ENCODE results near the gene FPR2. TPM values are rescaled to one million over a fixed set of nuclear protein-coding genes. Genes with fewer than 3 reads are reported as not detected.

Gene FPR2
- total and polyA plus RNA-seq, 2 donors (not counting 1 experiment from before 2014, with no cell fraction given) = not detected

DNA sequence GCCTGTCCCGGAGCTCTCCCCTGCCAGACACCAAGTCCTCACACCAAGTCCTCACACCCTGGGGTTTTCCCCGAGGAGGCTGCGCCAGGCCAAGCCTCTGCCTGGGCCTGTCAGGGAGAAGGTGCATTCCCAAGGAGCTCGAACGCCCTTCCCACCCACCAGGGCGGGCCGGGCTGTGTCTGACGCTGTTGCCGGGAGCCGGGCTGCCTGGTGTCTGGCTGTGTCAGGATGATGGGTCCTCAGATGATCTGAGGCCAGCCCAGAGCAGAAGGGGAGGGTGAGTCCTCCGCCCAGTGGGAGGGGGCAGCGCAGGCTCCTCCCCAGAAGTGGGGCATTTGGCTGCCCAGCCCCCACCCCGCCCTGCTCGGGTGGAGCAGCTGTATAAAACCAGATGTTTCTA lies 34.9 kb upstream of the FPR2 start:
- Histone ChIP-seq H2AFZ (ENCODE audit: insufficient read depth, low read depth, low read length, poor library complexity, severe bottlenecking) (no peak overlapping the region), H3K27me3 (replicated peaks in 1 of 4; ENCODE audit: control extremely low read depth in 1 of 4, control insufficient read depth in 3 of 4, insufficient read depth in 4 of 4, low read length in 3 of 4) (peaks cover 0 to 54% (median 10%) of the 10 kb centered on the region in 4 experiments), H3K9ac (ENCODE audit: low read length) (no peak overlapping the region), H3K4me1 (ENCODE audit: control insufficient read depth in 2 of 2, insufficient read depth in 2 of 2, low read length in 2 of 2) (peaks cover 0 to 3% of the 10 kb centered on the region in 2 donors), H4K20me1 (ENCODE audit: control insufficient read depth, insufficient read depth, low read length, poor library complexity, severe bottlenecking) (no peaks in the 10 kb centered on the region), H3K79me2 (ENCODE audit: control insufficient read depth, insufficient read depth, low read length) (no peaks in the 10 kb centered on the region), H3K4me2 (replicated peaks; ENCODE audit: low read depth, low read length, poor library complexity, severe bottlenecking) (no peak overlapping the region), H3K36me3 (replicated peaks in 1 of 2; ENCODE audit: control extremely low read depth in 1 of 2, control insufficient read depth in 1 of 2, extremely low read depth in 1 of 2, insufficient read depth in 2 of 2, low read length in 1 of 2) (no peaks in the 10 kb centered on the region), H3K9me3 (ENCODE audit: control extremely low read depth in 1 of 3, control insufficient read depth in 2 of 3, insufficient read depth in 1 of 3, low read length in 2 of 3) (peaks cover 0 to 47% (median 7%) of the 10 kb centered on the region in 3 donors), H3K4me3 (ENCODE audit: control extremely low read depth in 1 of 5, extremely low read depth in 1 of 5, insufficient read depth in 1 of 5, low read depth in 2 of 5, low read length in 4 of 5) (no peak overlapping the region), H3K27ac (ENCODE audit: low read length in 2 of 2) (no peak overlapping the region)
- intact Hi-C loops (cut with micrococcal nuclease) = no loop called here
- Mint-ChIP-seq H3K27ac (no peak overlapping the region), H3K9me3 (ENCODE audit: insufficient read depth) (peaks cover 6% of the 10 kb centered on the region), H3K27me3 (peaks cover 43% of the 10 kb centered on the region), H3K4me3 (no peak overlapping the region), H3K4me1 (peaks cover 8% of the 10 kb centered on the region)
- no peak for ATAC-seq (ENCODE audit: low read depth)
- TF ChIP-seq, protein P1, sequence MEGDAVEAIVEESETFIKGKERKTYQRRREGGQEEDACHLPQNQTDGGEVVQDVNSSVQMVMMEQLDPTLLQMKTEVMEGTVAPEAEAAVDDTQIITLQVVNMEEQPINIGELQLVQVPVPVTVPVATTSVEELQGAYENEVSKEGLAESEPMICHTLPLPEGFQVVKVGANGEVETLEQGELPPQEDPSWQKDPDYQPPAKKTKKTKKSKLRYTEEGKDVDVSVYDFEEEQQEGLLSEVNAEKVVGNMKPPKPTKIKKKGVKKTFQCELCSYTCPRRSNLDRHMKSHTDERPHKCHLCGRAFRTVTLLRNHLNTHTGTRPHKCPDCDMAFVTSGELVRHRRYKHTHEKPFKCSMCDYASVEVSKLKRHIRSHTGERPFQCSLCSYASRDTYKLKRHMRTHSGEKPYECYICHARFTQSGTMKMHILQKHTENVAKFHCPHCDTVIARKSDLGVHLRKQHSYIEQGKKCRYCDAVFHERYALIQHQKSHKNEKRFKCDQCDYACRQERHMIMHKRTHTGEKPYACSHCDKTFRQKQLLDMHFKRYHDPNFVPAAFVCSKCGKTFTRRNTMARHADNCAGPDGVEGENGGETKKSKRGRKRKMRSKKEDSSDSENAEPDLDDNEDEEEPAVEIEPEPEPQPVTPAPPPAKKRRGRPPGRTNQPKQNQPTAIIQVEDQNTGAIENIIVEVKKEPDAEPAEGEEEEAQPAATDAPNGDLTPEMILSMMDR (IDR thresholded peaks at IDR 0.05) = no peak
- no peak for TF ChIP-seq EZH2 (IDR thresholded peaks at IDR 0.05; ENCODE audit: borderline replicate concordance, insufficient read depth, low read depth, low read length, poor library complexity, severe bottlenecking)
- ChIA-PET POLR2A (no interaction called here), CTCF (no interaction called here)
- DNase-seq = no peak
- 80% methylated on average over 12 of the region's 14 CpGs for WGBS (ENCODE audit: insufficient coverage)

- ATAC-seq (ENCODE audit: low read depth) = no peak
- H3K4me1 ChIP-seq (ENCODE audit: control insufficient read depth in 2 of 2, insufficient read depth in 2 of 2, low read length in 2 of 2) = peaks cover 0 to 2% of the 10 kb centered on the region in 2 donors
- TF ChIP-seq, protein P1 (IDR thresholded peaks at IDR 0.05) = no peak
- TF ChIP-seq EZH2 (IDR thresholded peaks at IDR 0.05; ENCODE audit: borderline replicate concordance, insufficient read depth, low read depth, low read length, poor library complexity, severe bottlenecking) = no peak
- H3K9me3 ChIP-seq (ENCODE audit: control extremely low read depth in 1 of 3, control insufficient read depth in 2 of 3, insufficient read depth in 1 of 3, low read length in 2 of 3) = peaks cover 0 to 55% (median 7%) of the 10 kb centered on the region in 3 donors
- H3K27me3 ChIP-seq (replicated peaks in 1 of 4; ENCODE audit: control extremely low read depth in 1 of 4, control insufficient read depth in 3 of 4, insufficient read depth in 4 of 4, low read length in 3 of 4) = peaks cover 0 to 45% (median 9%) of the 10 kb centered on the region in 4 experiments
- no peaks in the 10 kb centered on the region for H3K79me2 ChIP-seq (ENCODE audit: control insufficient read depth, insufficient read depth, low read length)
- H3K27ac ChIP-seq (ENCODE audit: low read length in 2 of 2) = no peak overlapping the region
- CTCF ChIA-PET = no interaction called here
- H2AFZ ChIP-seq (ENCODE audit: insufficient read depth, low read depth, low read length, poor library complexity, severe bottlenecking) = no peak overlapping the region
- POLR2A ChIA-PET = no interaction called here
- H3K4me1 Mint-ChIP-seq = peaks cover 6% of the 10 kb centered on the region
- H3K9ac ChIP-seq (ENCODE audit: low read length) = no peak overlapping the region
- no peak for DNase-seq
- no peak overlapping the region for H3K4me2 ChIP-seq (replicated peaks; ENCODE audit: low read depth, low read length, poor library complexity, severe bottlenecking)
- H3K36me3 ChIP-seq (replicated peaks in 1 of 2; ENCODE audit: control extremely low read depth in 1 of 2, control insufficient read depth in 1 of 2, extremely low read depth in 1 of 2, insufficient read depth in 2 of 2, low read length in 1 of 2) = no peaks in the 10 kb centered on the region
- H3K9me3 Mint-ChIP-seq (ENCODE audit: insufficient read depth) = peaks cover 10% of the 10 kb centered on the region
- H3K27ac Mint-ChIP-seq = no peak overlapping the region
- 94% methylated on average over 7 of the region's 7 CpGs for WGBS (ENCODE audit: insufficient coverage)
- H3K4me3 Mint-ChIP-seq = no peak overlapping the region
- intact Hi-C loops (cut with micrococcal nuclease) = no loop called here
- H4K20me1 ChIP-seq (ENCODE audit: control insufficient read depth, insufficient read depth, low read length, poor library complexity, severe bottlenecking) = no peaks in the 10 kb centered on the region
- peaks cover 45% of the 10 kb centered on the region for H3K27me3 Mint-ChIP-seq
- H3K4me3 ChIP-seq (ENCODE audit: control extremely low read depth in 1 of 5, extremely low read depth in 1 of 5, insufficient read depth in 1 of 5, low read depth in 2 of 5, low read length in 4 of 5) = no peak overlapping the region
These were observed 33.6 kb upstream of the FPR2 start for GRCh38 chr19:51727349-51727880.
